ENCODE results near the gene TMEM119.

TMEM119 gene, protein sequence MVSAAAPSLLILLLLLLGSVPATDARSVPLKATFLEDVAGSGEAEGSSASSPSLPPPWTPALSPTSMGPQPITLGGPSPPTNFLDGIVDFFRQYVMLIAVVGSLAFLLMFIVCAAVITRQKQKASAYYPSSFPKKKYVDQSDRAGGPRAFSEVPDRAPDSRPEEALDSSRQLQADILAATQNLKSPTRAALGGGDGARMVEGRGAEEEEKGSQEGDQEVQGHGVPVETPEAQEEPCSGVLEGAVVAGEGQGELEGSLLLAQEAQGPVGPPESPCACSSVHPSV

DNA sequence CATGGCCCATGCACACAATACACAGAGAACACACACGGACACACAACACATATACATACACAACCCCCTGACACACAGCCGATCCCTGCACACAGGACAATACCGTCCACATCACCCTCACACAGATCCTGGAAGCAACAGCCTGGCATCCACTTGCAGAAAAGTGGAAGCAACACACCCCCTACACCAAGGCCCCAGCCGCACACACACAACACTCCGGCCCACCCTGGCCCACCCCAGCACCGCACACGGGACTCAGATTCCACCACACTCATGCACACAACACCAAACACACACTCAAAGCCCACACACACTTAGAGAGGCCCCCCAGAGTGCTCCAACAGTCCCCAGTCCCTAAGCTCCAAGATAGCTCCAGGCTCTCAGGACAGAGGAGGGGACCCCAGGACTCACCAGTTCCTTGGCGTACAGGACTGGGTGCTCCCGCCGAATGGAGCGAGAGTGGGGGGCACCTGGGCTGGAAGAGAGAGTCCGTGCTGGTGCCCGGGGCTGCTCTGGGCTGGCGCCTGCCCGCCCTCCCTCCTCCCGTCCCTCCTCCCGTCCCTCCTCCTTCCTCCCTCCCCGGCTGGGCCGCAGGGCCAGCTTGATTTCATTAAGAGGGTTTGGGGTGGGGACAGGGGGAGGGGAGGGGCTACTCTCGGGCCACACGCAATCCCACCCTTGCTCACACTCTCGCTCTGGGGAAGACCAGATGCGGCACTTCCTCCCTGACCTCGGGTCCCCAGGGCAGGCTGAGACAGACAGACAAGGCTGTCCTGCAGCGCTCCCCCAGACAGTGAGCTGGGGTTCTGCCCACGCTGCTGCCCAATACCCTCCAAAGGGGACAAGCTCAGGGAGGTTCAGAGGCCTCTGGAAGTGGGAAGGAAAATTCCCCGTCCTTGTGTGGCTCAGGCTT, at the start of gene TMEM119:
Gene TMEM119 (minus strand): TSS at position 526 of the 913 bp plus-strand sequence. CDS start 5,701 bp downstream, outside the sequence.
- DNase-seq: no peak

DNA sequence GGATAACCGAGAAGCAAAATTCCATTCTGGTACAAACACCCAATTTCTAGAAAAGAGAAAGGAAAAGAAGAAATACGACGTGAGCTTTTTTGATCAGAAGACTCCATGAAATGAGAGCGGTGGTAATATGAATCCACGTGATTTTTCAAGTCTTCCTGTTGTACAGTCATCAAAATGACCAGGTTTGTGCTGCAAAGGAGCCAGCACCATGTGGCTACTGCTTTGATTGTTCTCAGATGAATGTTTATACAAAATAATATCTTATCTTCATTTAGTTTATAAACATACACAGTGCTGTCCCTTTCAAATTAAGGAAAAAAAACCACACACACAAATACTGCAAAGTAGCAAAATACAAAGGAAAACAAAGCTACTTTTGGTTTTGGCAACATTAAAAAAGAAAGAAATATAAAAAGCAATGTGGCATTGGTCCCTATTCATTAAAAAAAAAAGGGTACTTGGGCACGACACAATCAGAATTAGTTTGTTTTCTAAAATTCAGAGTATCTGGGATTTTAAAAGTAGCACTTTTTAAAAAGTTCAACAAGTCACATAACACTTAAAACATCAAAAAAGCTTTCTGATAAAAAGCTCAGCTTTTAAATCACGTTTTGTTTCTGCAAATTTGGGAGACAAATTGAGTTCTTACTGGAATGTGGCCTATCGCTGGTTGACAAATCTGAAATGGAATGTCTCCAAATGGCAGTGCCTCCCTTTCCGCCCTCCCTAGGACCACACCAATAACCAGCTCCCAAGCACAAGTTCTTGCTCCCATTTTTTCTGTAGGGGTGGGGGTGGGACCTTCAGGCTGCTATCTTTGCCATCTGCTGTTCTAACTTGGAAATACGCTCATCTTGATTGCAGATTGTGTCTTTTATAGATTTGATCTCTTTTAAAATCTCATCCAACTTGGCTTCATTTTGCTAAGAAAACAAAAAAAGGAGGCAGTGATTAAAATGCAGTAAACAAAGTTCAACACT, 49.0 kb upstream of the TMEM119 start:
- DNase-seq: no peak

DNA sequence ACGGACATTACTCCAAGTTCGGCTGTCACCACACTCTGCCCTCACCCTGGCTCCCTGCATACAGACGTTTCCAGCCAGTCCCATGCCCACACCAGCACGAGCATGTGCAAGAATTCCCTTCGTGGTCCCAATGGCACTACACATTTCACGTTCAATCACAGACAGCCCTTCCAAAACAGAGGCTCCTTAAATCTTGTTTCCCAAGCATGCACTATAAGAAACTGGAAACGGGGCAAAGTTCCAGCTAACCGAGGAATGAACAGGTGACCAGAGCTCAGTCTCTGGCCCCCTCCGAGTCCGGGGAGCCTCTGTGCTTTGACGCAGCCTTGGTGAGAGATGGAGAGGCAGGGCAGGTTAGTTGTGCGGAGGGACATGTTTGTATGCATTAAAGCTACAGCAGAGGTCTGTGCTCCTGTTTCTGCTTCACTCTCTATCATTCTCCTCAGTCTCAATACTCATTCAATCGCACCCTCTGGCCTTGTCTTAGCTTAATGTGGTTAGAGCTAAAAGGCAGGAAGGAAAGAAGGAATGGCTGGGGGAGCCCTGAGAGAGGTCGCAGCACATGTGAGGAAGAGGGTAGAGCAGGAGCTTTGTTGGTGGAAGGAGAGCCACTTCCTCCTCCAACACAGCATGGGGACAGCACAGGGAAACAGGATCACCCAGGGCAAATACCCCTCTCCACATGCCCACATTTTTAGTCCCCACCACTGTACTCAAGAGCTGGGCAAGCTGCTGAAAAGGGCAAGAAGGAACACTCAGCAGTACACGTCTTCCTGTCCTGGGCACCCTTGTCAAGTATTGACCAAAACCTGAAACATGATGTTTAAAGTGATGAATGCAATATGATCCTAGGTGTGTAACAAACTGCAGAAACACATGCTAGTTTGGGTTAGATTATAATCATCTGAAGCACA, 48.1 kb upstream of the TMEM119 start:
- no peak for DNase-seq

DNA sequence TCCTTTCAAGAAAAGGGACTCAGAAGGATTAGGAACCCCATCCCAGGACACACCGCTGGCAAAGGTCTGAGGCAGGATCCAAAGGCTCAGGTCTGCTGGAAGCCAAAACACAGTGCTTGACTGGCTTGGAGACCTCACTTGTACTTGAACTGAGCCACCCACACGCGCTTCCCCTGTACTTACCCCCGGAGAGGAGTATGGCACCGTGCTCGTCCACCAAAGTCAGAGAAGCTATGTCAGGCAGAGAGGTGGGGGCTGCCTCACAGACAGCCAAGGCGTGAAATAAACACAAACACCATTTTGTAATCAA, 46.9 kb upstream of the TMEM119 start:
- no peak for DNase-seq

DNA sequence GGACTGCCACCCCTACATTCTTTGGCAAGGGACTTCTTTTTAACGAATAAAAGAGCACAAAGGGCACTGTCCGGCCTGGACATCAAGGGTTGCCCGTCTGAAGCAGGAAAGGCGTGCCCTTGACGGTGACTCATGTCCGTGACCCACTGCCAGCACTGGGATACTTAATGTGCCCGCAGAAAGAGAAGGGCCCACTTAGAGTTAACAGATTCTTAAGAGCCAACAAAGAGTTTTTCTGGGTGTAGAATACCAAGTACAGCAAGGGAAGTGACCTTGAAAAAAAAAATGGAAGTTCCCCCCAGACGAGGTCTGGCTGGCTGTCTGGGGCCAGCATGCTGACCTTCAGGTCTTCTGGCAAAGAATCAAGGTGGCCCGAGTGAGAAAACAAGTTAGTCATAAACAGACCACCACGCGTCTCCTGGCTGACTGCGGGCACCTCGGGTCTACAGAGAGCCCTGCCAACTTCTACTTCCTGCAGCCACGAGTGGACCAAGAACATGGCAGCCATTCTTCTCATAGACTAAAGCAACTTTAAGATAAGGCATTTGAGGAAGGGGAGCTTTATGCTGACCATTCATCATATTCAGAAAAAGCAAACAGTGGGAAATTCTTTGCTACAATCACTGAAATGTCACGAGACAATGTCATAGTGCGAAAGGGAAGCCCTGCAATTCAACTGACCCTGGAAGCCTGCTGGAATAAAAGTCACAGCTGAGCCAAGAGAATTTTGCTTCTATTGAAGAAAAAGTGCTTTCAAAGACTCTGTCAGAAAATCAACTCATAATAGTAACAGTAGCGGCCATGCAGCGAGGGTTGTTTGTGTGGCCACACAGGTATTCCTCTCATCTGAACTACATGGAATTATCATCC, 46.3 kb upstream of the TMEM119 start:
- no peak for DNase-seq

DNA sequence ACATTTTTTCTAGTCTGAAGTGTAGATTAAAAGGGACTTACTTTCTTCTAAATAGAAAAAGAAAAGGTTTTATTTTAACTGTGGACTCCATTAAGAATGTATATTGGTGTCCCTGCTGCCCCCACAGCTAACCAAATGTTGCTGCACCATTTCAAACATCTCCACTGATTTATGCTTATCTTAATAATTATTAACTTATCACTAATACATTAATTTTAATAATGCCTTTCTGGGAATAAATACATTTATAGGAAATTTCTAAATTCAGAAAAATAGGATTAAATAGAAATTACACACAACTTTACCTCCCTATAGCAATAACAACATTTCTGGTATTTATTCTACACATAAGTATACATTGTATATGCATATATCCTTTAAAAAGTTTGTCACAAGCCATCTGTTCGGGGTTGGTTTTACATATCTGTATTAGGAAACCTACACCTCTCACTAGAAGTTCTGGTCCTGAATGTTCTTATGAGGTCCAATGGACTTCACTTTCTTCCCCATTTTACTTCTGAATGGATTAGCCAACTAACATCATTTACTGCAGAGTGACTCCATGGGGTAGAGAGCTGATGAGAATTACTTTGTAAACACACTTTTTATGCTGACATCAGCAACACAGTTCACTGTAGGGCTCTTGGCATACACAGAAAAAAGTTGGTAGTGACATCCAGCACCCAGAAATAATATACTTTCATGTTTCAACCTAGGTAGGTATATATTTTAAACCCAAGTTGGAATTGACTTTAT, 45.2 kb upstream of the TMEM119 start:
- no peak for DNase-seq

DNA sequence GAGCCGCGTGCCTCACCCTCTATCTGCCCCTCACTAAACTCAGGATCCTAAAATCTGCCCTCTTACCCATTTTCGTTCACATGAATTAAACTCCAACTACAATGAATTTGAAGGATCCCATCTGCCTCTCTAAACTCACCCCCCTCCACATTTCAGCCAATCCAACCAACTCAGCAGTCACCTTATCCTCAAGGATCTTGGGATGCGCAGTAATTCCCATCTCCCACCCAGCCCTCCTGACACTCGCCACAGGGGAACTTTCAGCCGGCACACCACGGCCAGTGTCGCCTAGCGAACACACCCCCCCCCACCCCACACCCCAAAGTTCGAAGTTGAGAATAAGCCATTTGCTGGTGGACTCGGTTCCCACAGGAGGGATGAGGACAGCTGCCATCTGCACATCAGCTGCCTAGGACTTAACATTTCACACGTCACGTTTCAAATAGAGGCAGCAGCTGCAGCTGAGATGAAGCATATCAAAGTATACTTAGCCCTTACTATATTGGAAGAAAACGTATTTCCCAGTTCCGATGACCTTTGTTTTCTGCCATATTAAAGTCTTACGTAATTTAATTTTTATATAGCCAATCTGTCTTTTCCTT, 44.5 kb upstream of the TMEM119 start:
- no peak for DNase-seq

DNA sequence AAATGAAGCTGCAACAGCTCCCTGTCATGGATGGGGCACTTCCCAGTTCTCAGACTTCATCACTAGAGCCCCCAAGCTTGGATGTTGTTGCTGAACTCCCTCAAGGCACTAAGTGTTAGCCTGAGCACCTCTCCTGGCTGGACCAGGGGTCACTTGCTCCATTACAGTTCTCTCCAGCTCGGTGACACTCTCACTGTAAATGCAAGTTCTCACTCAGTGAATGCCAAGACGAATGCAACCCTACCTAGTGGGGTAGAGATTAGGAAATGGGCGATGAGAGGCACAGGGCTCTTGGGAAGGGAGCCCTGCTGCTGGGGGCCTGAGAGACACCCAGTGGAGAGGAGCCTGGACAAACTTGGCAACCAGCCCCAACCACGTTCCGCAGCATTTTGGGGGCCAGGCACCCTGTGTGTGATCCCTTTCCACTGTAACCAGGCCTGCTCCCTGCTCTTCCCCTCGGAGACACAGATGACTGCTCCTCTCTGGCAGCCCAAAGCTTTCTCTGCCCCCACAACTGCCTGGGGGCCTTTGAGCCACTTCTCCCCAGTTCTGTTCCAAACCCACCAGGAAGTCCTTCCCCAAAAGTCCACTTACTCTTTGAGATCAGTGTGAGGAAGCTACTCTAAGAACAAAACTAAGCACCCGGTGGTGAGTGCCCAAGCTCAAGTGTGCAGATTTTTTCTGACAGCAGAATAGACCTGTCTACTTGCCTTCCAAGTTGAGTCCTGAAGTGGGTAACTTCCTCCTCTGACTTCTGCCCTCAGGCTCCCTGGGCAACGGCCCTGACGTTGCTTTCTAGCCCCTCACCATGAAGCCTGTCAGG, 43.8 kb upstream of the TMEM119 start:
- no peak for DNase-seq

DNA sequence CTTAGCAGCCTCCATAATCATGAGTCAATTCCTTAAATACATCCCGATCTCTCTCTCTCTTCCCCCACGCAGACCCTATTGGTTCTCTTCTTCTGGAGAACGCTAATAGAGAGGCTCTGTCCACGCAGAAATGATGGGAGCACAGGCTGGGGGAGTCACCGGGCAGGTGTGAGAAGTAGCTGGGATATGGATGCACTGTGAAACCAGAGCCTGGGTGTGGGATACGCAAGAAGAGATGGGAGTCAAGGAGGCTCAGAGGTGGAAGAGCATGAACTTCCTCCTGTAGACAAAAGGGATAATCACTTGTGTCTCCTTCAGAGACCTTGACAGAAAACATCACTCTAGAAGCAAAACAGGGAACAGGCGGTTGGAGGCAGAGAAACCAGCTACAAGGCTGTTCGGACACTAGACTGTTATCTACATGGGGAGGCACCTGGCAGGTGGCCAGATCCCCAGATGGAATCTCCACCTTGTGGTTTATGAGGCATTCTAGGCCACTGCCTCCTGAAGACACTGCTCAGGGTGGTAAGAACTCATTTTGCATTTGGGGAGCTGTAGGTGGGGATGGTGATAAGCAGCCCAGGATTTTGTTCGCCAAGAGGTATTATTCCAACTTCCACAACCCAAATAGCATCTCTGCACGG, 43.0 kb upstream of the TMEM119 start:
- DNase-seq: no peak

DNA sequence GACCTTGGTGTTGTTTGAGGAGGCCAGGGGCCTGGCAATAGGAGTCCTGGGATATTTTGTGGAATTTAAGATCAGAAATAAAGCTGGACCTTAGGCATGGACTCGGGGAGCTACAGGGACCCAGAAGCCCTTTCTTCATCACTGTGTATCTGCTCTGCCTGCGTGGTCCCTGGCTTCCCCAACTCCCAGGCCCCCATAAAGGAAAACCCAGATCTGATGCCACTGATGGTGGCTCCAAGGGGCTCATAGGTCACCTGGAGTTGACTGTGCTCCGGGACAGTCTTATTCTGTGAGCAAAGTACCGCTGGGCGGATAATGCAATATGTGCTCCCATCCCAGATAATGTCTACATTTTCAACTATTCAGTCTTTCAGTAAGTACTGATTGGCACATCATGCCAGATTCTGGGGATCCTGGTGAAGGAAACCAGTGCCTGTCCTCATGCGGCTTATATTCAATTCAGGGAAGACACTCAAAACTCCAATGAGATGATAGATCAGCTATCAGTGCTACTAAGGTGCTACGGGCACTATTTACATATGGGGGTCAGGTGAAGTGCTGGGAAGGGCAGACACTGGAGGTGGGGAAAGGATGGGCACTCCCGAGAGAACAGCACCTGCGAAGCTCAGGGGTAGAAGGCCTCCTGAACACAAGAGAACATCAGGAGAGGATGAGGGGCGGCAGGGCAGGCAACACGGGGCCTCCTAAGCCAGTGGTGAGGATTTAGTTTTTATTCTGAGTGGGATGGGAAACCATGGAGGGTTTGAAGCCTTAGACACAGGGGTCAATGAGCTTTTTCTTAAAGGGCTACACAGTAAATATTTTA, 41.3 kb upstream of the TMEM119 start:
- DNase-seq: no peak

DNA sequence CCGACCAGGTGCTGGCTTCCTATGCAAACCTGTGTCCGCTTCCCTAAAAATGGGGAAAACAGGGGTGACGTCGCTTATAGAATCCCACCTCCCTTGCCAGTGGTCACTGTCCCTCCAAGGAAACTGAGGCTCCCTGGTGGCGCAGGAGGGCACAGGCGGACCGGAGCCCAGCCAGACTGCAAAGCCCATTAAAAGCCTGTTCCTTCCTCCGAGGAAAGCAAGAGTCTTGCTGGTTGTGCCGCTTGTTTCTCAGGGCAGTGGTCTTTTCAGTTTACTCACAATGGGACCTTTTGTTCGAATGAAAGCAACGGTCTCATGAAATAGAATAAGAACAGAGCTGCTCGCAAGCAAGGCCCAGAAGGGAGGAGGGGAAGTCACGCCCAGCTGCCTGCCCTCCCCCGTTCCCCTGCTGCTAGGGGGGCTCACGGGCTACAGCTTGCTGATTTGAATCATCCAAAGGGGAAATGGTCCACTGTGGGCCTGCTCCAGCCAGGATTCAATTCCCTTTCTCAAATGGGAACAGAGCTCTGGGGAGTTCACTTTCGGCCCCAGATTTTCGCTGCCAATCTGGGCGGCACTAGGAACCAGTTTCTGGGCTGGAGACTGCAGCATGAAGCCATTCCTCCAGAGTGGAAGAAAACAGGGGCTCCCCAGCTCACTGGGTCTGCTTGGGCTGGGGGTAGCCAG, 40.4 kb upstream of the TMEM119 start:
- DNase-seq: no peak

DNA sequence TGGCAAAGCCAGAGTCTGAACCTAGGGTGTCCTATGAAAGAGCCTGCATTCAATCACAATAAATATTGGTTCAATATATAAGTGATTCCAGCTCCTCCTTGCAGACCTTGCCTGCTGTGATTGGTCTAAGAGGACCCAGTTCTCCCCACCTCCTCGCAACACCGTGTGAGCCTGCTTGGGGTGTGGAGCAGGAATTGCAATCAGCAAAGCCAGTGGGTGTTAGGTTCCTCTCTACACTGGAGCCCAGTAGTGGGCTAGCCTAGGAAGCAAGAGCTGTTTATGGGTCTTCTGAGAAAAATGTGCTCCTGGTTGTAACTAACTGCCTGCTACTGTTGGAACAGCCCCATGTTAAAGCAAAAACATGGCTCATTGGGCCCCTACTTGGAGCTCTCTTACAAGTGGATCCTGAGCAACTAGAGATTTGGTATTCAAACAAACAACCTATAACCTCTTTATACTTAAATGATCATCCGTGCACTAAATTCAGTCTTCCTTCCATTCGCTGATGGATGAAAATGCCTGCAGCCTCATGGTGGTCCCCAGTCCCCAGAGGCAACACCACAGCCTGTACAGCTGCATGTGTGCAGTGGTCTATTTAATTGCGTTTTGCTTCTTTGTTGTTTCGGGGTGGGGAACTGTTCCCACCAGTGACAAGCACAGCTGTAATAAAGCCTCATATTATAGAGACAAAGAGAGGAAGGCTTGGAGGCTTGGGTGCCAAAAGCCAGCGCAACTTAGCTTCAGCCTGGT, 39.5 kb upstream of the TMEM119 start:
- no peak for DNase-seq

DNA sequence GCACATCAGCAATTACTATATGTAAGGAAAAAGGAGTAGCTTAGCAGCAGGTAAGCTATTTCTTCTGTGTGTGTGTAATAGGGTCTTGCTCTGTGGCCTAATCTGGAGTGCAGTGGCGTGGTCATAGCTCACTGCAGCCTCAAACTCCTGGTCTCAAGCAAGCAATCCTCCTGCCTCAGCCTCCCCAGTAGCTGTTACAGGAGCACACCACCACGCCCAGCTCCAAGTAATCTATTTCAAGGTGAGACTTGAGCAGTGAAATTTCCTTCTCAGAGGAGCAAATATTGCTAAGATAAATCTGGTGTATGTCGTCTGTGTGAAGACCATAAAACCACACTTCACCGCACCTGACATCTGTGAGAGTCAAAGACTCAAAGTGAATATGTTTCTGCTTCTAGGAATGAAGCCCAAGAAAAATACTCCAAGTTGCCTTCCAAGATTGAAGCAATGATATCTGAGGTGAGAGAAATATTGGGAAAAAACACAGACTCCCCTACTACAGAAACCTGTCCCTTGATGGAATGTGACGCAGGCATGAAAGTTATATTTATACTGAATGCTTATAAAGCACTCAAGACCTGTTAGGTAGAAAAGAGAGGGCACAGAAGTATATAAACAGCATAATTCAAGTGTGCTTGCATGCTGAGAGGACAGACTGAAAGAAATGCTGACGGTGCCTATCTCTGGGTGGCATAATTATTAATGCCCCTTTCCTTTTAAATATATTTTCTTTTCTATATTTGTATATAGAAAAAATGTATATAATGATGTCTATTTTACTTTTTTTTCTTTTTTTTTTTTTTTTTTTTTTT, 38.3 kb upstream of the TMEM119 start:
- no peak for DNase-seq

DNA sequence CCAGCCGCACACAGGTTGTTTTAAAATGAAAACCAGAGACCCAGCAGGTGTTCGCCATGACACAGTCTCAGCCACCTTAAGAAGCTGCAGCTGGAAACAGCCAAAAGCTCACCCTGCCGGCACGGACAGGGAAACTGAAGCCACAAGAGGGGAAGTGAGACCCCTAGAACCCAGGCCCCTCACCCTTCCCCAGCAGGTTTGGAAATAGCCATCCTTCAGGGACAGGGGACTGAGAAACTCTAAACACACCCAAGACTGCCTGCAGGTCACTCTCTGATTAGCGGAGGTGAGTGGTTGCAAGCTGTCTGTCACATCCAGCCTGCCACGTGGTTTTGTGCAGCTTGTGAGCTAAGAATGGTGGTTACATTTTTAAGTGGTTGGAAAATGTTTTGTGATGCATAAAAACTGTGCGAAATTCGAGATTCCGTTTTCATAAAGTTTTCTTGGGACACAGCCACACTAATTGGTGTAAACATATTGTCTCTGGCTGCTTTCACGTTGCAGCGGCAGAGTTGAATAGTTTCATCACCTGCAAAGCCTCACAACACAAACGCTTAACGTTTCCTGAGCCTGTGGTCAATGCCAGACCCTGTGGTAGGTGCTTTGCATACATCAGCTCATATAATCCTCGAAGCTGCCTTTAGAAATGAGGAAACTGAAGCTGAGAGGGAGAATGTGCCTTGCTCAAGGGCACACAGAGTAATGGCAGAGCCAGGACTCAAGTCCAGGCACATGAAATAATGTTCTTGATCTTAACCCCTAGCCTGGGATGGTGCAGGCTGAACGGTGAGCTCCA, 37.5 kb upstream of the TMEM119 start:
- DNase-seq: no peak
